Measurements from ENCODE around the gene H2BK1. TPM values are rescaled to one million over a fixed set of nuclear protein-coding genes. Genes with fewer than 3 reads are reported as not detected.

H2BK1 gene
- total RNA-seq, 1 donor from 2014 or later = not detected

DNA sequence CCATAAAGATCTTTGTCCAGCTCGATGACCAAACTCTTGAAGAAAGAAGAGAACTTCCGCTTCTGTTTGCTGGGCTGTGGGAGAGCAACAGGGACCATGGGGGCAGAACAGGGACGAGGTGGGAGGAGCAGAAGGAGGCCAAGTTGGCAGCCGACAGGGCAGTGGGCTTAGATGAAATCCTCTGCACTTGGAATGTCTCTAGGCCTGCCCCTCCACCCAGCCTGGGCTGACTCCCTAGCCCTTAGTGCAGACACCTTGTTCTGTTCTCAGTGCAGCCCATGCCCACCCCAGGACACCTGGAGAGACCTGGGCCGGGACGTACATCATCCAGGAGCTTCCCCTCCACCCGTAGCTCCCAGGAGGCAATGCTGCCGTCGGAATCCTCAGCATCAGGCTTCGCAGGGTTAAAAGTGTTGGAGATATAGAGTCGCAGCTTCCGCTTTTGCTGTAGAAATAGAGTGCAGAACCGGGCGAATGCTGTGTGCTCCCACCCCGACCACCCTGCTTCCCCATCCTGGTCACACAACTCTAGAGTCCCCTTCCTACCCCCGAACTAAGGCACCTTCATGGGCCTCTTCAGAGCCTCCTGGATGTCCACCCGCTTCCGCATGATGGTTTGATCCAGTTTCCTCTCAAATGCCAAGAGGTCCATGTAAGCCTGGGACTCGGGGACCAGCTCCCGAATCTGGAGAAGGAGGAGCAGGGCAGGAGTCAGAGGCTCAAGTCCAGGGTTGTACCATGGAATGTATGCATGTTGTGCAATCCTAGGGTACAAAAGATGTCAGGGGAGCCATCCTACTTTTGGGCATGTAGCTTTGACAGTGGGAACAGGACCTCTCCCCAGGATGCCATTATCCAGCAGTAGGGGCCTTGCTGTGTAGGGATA, 32.1 kb upstream of the H2BK1 start:
- no peaks in the 10 kb centered on the region for H3K27me3 ChIP-seq
- H3K9me3 ChIP-seq = no peaks in the 10 kb centered on the region
- DNase-seq (ENCODE audit: extremely low spot score in 2 of 2) = no peak
- TF ChIP-seq POLR2A (IDR thresholded peaks at IDR 0.05) (no peak), CTCF (IDR thresholded peaks at IDR 0.05) (no peak), POLR2AphosphoS5 (IDR thresholded peaks at IDR 0.05; ENCODE audit: insufficient read depth in 1 of 2, low read depth in 1 of 2) (no peak)
- peaks cover 46% of the 10 kb centered on the region for H3K4me1 ChIP-seq
- H3K27ac ChIP-seq = no peak overlapping the region
- peaks cover 0 to 17% of the 10 kb centered on the region in 2 donors for H3K36me3 ChIP-seq
- intact Hi-C loops (cut with DNase I) = no loop called here
- H3K4me3 ChIP-seq = no peak overlapping the region

DNA sequence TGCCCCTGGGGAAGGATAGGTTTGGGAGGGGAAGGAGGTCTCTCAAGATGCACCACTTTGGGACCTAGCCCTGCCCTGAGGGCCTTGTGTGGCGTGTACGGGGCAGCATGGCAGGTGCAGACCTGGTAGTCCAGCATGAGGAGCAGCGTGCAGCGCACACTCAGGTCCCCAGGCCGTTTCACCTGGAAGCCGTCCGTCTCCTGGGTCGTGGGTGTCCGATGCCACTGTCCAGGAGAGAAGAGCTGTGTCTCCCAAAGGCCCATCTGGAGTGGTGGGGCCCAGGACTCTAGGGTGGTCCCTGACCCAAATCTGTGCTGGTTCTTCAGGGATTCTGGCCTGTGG, 31.4 kb upstream of the H2BK1 start:
- Histone ChIP-seq H3K4me1 (peaks cover 39% of the 10 kb centered on the region), H3K27ac (no peak overlapping the region), H3K4me3 (no peak overlapping the region), H3K36me3 (peaks cover 0 to 20% of the 10 kb centered on the region in 2 donors), H3K27me3 (no peaks in the 10 kb centered on the region), H3K9me3 (no peaks in the 10 kb centered on the region)
- TF ChIP-seq POLR2AphosphoS5 (IDR thresholded peaks at IDR 0.05; ENCODE audit: insufficient read depth in 1 of 2, low read depth in 1 of 2) = no peak
- no peak for TF ChIP-seq CTCF (IDR thresholded peaks at IDR 0.05)
- no peak for TF ChIP-seq POLR2A (IDR thresholded peaks at IDR 0.05)
- intact Hi-C loops (cut with DNase I) = no loop called here
- no peak for DNase-seq (ENCODE audit: extremely low spot score in 2 of 2)

- H3K9me3 ChIP-seq = no peaks in the 10 kb centered on the region
- H3K4me3 ChIP-seq = no peak overlapping the region
- no peaks in the 10 kb centered on the region for H3K27me3 ChIP-seq
- no peak overlapping the region for H3K27ac ChIP-seq
- intact Hi-C loops (cut with DNase I) = no loop called here
- peaks cover 0 to 20% of the 10 kb centered on the region in 2 donors for H3K36me3 ChIP-seq
- no peak for DNase-seq (ENCODE audit: extremely low spot score in 2 of 2)
- H3K4me1 ChIP-seq = peaks cover 33% of the 10 kb centered on the region
- TF ChIP-seq POLR2AphosphoS5 (IDR thresholded peaks at IDR 0.05; ENCODE audit: insufficient read depth in 1 of 2, low read depth in 1 of 2) = no peak
- no peak for TF ChIP-seq CTCF (IDR thresholded peaks at IDR 0.05)
- TF ChIP-seq POLR2A (IDR thresholded peaks at IDR 0.05) = no peak
Measured at GRCh38 chr7:151240942-151241754, 30.9 kb upstream of the H2BK1 start.

GRCh38 chr7:151240536-151240935, 30.2 kb upstream of the H2BK1 start:
- Histone ChIP-seq H3K9me3 (no peaks in the 10 kb centered on the region), H3K27me3 (no peaks in the 10 kb centered on the region), H3K27ac (no peak overlapping the region), H3K4me3 (no peak overlapping the region), H3K4me1 (peaks cover 27% of the 10 kb centered on the region), H3K36me3 (peaks cover 0 to 20% of the 10 kb centered on the region in 2 donors)
- no peak for DNase-seq (ENCODE audit: extremely low spot score in 2 of 2)
- intact Hi-C loops (cut with DNase I) = no loop called here
- TF ChIP-seq POLR2AphosphoS5 (IDR thresholded peaks at IDR 0.05; ENCODE audit: insufficient read depth in 1 of 2, low read depth in 1 of 2) (no peak), POLR2A (IDR thresholded peaks at IDR 0.05) (no peak), CTCF (IDR thresholded peaks at IDR 0.05) (no peak)

Data from vagina (tissue), 2 donors.